ENCODE results near the gene CAST.

Gene CAST

GRCh38 chr5:96673127-96673526 lies 11.0 kb downstream of the CAST start:
- no peak for DNase-seq (ENCODE audit: low read depth in 2 of 2)

- DNase-seq (ENCODE audit: low read depth in 2 of 2) = no peak
Measured at GRCh38 chr5:96675882-96676281, 13.7 kb downstream of the CAST start.

- DNase-seq (ENCODE audit: low read depth in 2 of 2) = no peak
Measured at GRCh38 chr5:96677496-96677895, 15.3 kb downstream of the CAST start.

- no peak for DNase-seq (ENCODE audit: low read depth in 2 of 2)
Measured at GRCh38 chr5:96679293-96679692, 17.1 kb downstream of the CAST start.

- no peak for DNase-seq (ENCODE audit: low read depth in 2 of 2)
Measured at GRCh38 chr5:96680759-96681470, 18.7 kb downstream of the CAST start.

- DNase-seq (ENCODE audit: low read depth in 2 of 2) = no peak
Measured at GRCh38 chr5:96683392-96683791, 21.2 kb downstream of the CAST start.

GRCh38 chr5:96683810-96684209 lies 21.6 kb downstream of the CAST start:
- no peak for DNase-seq (ENCODE audit: low read depth in 2 of 2)

- no peak for DNase-seq (ENCODE audit: low read depth in 2 of 2)
Measured at GRCh38 chr5:96687080-96687479, 24.9 kb downstream of the CAST start.

GRCh38 chr5:96687812-96688453 lies 25.8 kb downstream of the CAST start:
- DNase-seq (ENCODE audit: low read depth in 2 of 2) = no peak

GRCh38 chr5:96690861-96691260 lies 28.7 kb downstream of the CAST start:
- DNase-seq (ENCODE audit: low read depth in 2 of 2) = no peak

- DNase-seq (ENCODE audit: low read depth in 2 of 2) = no peak
Measured at GRCh38 chr5:96691503-96692303, 29.5 kb downstream of the CAST start.

GRCh38 chr5:96692441-96692840 lies 30.3 kb downstream of the CAST start:
- no peak for DNase-seq (ENCODE audit: low read depth in 2 of 2)

GRCh38 chr5:96699186-96699820 lies 37.1 kb downstream of the CAST start:
- no peak for DNase-seq (ENCODE audit: low read depth in 2 of 2)

- DNase-seq (ENCODE audit: low read depth in 2 of 2) = peak; percentile 70 to 73
Measured at GRCh38 chr5:96702503-96703383, 40.6 kb downstream of the CAST start.

- no peak for DNase-seq (ENCODE audit: low read depth in 2 of 2)
Measured at GRCh38 chr5:96703384-96703920, 41.3 kb downstream of the CAST start.

- no peak for DNase-seq (ENCODE audit: low read depth in 2 of 2)
Measured at GRCh38 chr5:96703995-96704394, 41.8 kb downstream of the CAST start.

GRCh38 chr5:96706433-96707111 lies 44.4 kb downstream of the CAST start:
- DNase-seq (ENCODE audit: low read depth in 2 of 2) = no peak

- DNase-seq (ENCODE audit: low read depth in 2 of 2) = no peak
Measured at GRCh38 chr5:96708600-96708999, 46.4 kb downstream of the CAST start.

GRCh38 chr5:96709152-96709821 lies 47.1 kb downstream of the CAST start:
- no peak for DNase-seq (ENCODE audit: low read depth in 2 of 2)
